HAP-1 (cell line): ENCODE results near the gene PLRG1.

ENCODE experiments used
- DNase-seq, 2 experiments: peaks; one replicate each; pipeline ENCODE4 v3.0.0-alpha.2; 2016 to 2020; ENCODE audit warnings: low spot score in 2 of 2
- H3K27me3 ChIP-seq: fragments of 250-450 bp; sonication (Bioruptor Pico); 2 replicates; pipeline ENCODE4 v1.5.1; 2020; ENCODE audit warnings: low read depth, mild to moderate bottlenecking, moderate library complexity
- H3K36me3 ChIP-seq: fragments of 250-450 bp; sonication (Bioruptor Pico); replicated peaks from 2 replicates; pipeline ENCODE4 v1.5.1; 2020; ENCODE audit warnings: mild to moderate bottlenecking
- H3K4me1 ChIP-seq: fragments of 250-450 bp; sonication (Bioruptor Pico); 2 replicates; pipeline ENCODE4 v1.5.1; 2020; ENCODE audit warnings: mild to moderate bottlenecking
- H3K4me3 ChIP-seq: fragments of 250-450 bp; sonication (Bioruptor Pico); 2 replicates; pipeline ENCODE4 v1.5.1; 2020; ENCODE audit warnings: mild to moderate bottlenecking, moderate library complexity
- H3K9me3 ChIP-seq: fragments of 250-450 bp; sonication (Bioruptor Pico); 2 replicates; pipeline ENCODE4 v1.5.1; 2020; ENCODE audit warnings: mild to moderate bottlenecking, moderate library complexity
- in situ Hi-C: fragments of 300-500 bp; cut with MboI; formaldehyde crosslinking; loops from 3 replicates; pipeline ENCODE4 v1.14.3; 2020; ENCODE audit warnings: low sequenced_read_pairs, inconsistent platforms, mixed read lengths

The PLRG1 gene

DNA sequence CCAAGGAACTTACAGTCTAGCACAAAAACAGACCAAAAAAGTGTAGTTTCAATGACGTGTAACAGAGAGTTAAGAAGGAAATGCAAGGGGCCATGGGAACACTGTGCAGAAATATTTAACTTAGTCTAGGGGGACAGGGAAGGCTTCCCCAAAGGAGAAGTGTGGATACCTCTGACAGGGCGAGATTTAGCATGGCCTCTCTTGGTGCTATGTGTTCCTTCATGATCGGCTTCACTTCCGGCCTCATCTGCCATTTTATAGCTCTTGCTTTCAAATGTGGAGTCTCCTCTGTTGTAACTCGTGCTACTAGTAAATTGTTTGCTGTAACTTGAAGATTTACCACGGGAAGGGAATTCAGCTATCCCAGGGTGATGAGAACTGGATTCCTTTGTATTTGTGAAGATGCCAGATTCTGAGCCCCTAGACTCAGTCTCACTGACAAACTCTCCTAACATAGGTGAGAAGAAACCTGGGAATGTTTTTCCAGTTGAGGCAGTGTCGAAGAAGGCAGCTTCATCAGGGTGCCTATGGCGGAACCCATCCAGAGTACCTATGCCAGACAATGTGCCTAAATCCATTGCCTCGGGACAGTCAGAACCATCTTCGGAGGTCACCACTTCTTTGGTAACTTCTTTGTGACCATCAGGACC, 35.3 kb upstream of the PLRG1 start:
- DNase-seq, result no peak
- H3K27me3 ChIP-seq, result peaks cover 4% of the 10 kb centered on the region; the same call in 1 of the 2 replicates
- no peaks in the 10 kb centered on the region for H3K4me1 ChIP-seq
- H3K36me3 ChIP-seq, result no peaks in the 10 kb centered on the region
- no peaks in the 10 kb centered on the region for H3K9me3 ChIP-seq
- no peak overlapping the region for H3K4me3 ChIP-seq
- in situ Hi-C loops, result no loop called here

GRCh38 chr4:154584259-154584658, 34.1 kb upstream of the PLRG1 start:
- DNase-seq, result no peak
- no peaks in the 10 kb centered on the region for H3K9me3 ChIP-seq
- in situ Hi-C loops, result no loop called here

GRCh38 chr4:154583677-154584076, 33.5 kb upstream of the PLRG1 start:
- Histone ChIP-seq H3K4me3 (no peak overlapping the region), H3K27me3 (0 out of 2 replicates have a peak, but pooled peaks cover 4% of the 10 kb centered on the region), H3K36me3 (no peaks in the 10 kb centered on the region), H3K4me1 (no peaks in the 10 kb centered on the region), H3K9me3 (no peaks in the 10 kb centered on the region; the same call in 1 of the 2 replicates)
- DNase-seq, result no peak
- in situ Hi-C loops, result no loop called here

More at GRCh38 chr4:154584259-154584658, 34.1 kb upstream of the PLRG1 start:
- Histone ChIP-seq H3K4me1 (no peaks in the 10 kb centered on the region), H3K4me3 (no peak overlapping the region), H3K27me3 (0 out of 2 replicates have a peak, but pooled peaks cover 4% of the 10 kb centered on the region), H3K36me3 (no peaks in the 10 kb centered on the region)

GRCh38 chr4:154583230-154583629, 33.0 kb upstream of the PLRG1 start:
- 0 out of 2 replicates have a peak, but pooled peaks cover 4% of the 10 kb centered on the region for H3K27me3 ChIP-seq
- DNase-seq, result no peak
- H3K4me3 ChIP-seq, result no peak overlapping the region
- H3K36me3 ChIP-seq, result no peaks in the 10 kb centered on the region
- no peaks in the 10 kb centered on the region; the same call in 1 of the 2 replicates for H3K9me3 ChIP-seq
- in situ Hi-C loops, result no loop called here
- H3K4me1 ChIP-seq, result no peaks in the 10 kb centered on the region

- Histone ChIP-seq H3K27me3 (0 out of 2 replicates have a peak, but pooled peaks cover 4% of the 10 kb centered on the region), H3K36me3 (no peaks in the 10 kb centered on the region), H3K4me1 (no peaks in the 10 kb centered on the region), H3K4me3 (no peak overlapping the region), H3K9me3 (no peaks in the 10 kb centered on the region; the same call in 1 of the 2 replicates)
- DNase-seq, result no peak
- in situ Hi-C loops, result no loop called here
Measured at GRCh38 chr4:154582723-154583122, 32.5 kb upstream of the PLRG1 start.

DNA sequence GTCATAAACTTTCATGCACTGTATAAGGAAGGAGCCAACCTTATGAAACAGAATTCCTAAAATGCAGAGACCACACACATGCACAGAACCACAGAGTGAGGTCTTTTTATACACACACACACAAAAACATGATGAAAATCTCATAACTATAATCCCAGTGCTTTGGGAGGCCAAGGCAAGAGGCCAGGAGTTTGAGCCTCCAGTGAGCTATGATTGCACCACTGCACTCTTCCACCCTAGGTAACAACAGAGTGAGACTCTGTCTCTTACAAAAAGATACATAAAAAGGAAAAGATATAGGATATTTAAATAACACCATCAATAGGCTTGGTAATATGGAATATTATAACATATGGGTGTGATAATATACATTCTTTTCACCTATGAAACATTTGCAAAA, 29.7 kb upstream of the PLRG1 start:
- Histone ChIP-seq H3K36me3 (no peaks in the 10 kb centered on the region), H3K4me3 (no peak overlapping the region), H3K9me3 (no peaks in the 10 kb centered on the region; the same call in 1 of the 2 replicates), H3K4me1 (no peaks in the 10 kb centered on the region), H3K27me3 (peaks cover 6% of the 10 kb centered on the region; the same call in 1 of the 2 replicates)
- in situ Hi-C loops, result no loop called here
- no peak for DNase-seq

GRCh38 chr4:154578919-154579318, 28.7 kb upstream of the PLRG1 start:
- Histone ChIP-seq H3K27me3 (peaks cover 6% of the 10 kb centered on the region; the same call in 1 of the 2 replicates), H3K9me3 (no peaks in the 10 kb centered on the region; the same call in 1 of the 2 replicates), H3K36me3 (no peaks in the 10 kb centered on the region), H3K4me3 (no peak overlapping the region), H3K4me1 (no peaks in the 10 kb centered on the region)
- in situ Hi-C loops, result no loop called here
- DNase-seq, result no peak

DNA sequence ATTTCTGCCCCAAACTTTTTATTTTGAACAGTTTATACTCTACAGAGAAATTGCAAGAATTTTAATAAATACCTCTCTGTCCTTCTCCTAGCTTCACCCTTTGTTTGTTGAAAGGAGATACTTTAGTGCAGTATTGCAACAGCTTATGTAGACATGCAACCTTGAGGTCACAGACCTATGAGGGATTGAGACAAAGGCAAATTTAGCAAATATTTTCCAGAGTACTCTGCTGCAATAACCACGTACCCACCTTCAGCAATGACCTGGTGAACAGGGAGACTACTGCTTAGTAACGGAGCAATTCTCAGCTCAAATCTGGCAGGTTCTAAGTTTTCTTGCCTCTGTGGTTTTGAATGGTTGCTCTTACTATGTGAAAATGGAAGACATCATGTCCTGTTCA, 27.1 kb upstream of the PLRG1 start:
- Histone ChIP-seq H3K36me3 (no peaks in the 10 kb centered on the region), H3K9me3 (no peaks in the 10 kb centered on the region; the same call in 1 of the 2 replicates), H3K4me1 (no peaks in the 10 kb centered on the region), H3K27me3 (peaks cover 3% of the 10 kb centered on the region; the same call in 1 of the 2 replicates), H3K4me3 (no peak overlapping the region)
- DNase-seq, result no peak
- in situ Hi-C loops, result no loop called here

DNA sequence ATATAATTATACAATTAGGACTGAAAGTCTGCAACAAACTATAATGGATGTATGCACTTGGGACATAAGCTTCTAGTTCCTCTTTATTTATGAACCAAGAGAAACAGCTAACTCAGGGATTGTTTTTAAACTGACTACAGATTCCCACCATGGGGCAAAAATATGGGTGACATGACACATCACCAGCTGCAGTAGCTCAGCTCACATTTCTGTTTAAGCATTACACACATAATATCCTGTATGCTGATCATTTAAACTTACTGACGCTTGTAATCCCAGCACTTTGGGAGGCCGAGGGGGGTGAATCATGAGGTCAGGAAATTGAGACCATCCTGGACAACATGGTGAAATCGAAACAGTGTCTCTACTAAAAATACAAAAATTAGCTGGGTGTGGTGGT, 24.1 kb upstream of the PLRG1 start:
- H3K9me3 ChIP-seq, result no peaks in the 10 kb centered on the region; the same call in 1 of the 2 replicates
- in situ Hi-C loops, result loop anchor here (25.0 kb wide), 1 partner anchor 788 kb away; no protein-coding TSS in a partner anchor
- peaks cover 3% of the 10 kb centered on the region; the same call in 1 of the 2 replicates for H3K27me3 ChIP-seq
- no peaks in the 10 kb centered on the region for H3K36me3 ChIP-seq
- no peak for DNase-seq
- H3K4me3 ChIP-seq, result no peak overlapping the region
- no peaks in the 10 kb centered on the region for H3K4me1 ChIP-seq

GRCh38 chr4:154573190-154573870, 23.1 kb upstream of the PLRG1 start:
- H3K36me3 ChIP-seq, result no peaks in the 10 kb centered on the region
- H3K4me1 ChIP-seq, result no peaks in the 10 kb centered on the region
- no peak overlapping the region for H3K4me3 ChIP-seq
- peaks cover 3% of the 10 kb centered on the region; the same call in 1 of the 2 replicates for H3K27me3 ChIP-seq
- DNase-seq, result no peak
- in situ Hi-C loops, result loop anchor here (25.0 kb wide), 1 partner anchor 789 kb away; no protein-coding TSS in a partner anchor
- H3K9me3 ChIP-seq, result no peaks in the 10 kb centered on the region

GRCh38 chr4:154569584-154569983, 19.4 kb upstream of the PLRG1 start:
- no peaks in the 10 kb centered on the region for H3K4me1 ChIP-seq
- no peaks in the 10 kb centered on the region for H3K36me3 ChIP-seq
- H3K4me3 ChIP-seq, result no peak overlapping the region
- in situ Hi-C loops, result loop anchor here (25.0 kb wide), 1 partner anchor 793 kb away; no protein-coding TSS in a partner anchor
- no peak for DNase-seq
- no peaks in the 10 kb centered on the region for H3K9me3 ChIP-seq
- H3K27me3 ChIP-seq, result no peaks in the 10 kb centered on the region

DNA sequence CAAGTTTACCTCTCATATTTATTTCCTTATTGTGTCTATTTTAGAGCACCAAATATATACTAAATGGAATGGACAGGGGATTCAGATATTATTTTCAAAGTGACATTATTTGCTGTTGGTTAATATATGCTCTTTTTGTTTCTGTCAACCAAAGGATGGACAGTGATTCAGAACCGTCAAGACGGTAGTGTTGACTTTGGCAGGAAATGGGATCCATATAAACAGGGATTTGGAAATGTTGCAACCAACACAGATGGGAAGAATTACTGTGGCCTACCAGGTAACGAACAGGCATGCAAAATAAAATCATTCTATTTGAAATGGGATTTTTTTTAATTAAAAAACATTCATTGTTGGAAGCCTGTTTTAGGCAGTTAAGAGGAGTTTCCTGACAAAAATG, 18.8 kb upstream of the PLRG1 start:
- Histone ChIP-seq H3K36me3 (no peaks in the 10 kb centered on the region), H3K9me3 (no peaks in the 10 kb centered on the region), H3K4me3 (no peak overlapping the region), H3K4me1 (no peaks in the 10 kb centered on the region), H3K27me3 (no peaks in the 10 kb centered on the region)
- in situ Hi-C loops, result loop anchor here (25.0 kb wide), 1 partner anchor 793 kb away; no protein-coding TSS in a partner anchor
- DNase-seq, result no peak

- Histone ChIP-seq H3K27me3 (peaks cover 11% of the 10 kb centered on the region), H3K9me3 (no peaks in the 10 kb centered on the region), H3K4me3 (no peak overlapping the region), H3K4me1 (no peaks in the 10 kb centered on the region), H3K36me3 (no peaks in the 10 kb centered on the region)
- no peak for DNase-seq
- in situ Hi-C loops, result loop anchor here (25.0 kb wide), 1 partner anchor 796 kb away; no protein-coding TSS in a partner anchor
Measured at GRCh38 chr4:154566639-154567204, 16.5 kb upstream of the PLRG1 start.
